ENCODE results near the gene MLEC.

The MLEC gene

GRCh38 chr12:120741476-120742421 is 54.8 kb downstream of the MLEC start:
- no peak for DNase-seq (ENCODE audit: low spot score)

GRCh38 chr12:120744922-120745493 is 58.1 kb downstream of the MLEC start:
- no peak for DNase-seq (ENCODE audit: low spot score)

- no peak for DNase-seq (ENCODE audit: low spot score)
Measured at GRCh38 chr12:120748242-120748641, 61.3 kb downstream of the MLEC start.

- DNase-seq (ENCODE audit: low spot score): no peak
Measured at GRCh38 chr12:120749256-120749655, 62.3 kb downstream of the MLEC start.

GRCh38 chr12:120750806-120751205 is 63.9 kb downstream of the MLEC start:
- no peak for DNase-seq (ENCODE audit: low spot score)

GRCh38 chr12:120751389-120751788 is 64.4 kb downstream of the MLEC start:
- no peak for DNase-seq (ENCODE audit: low spot score)

All from ecto neural progenitor cell (in vitro differentiated cells).